GM12891 (cell line): ENCODE measurements around the gene MVB12B.

Experiments used
- PAX5 ChIP-seq: IDR thresholded peaks from 2 replicates; pipeline ENCODE4 v1.6.1; 2011; ENCODE audit warnings: low read length, moderate library complexity, mild to moderate bottlenecking; ENCODE audit not compliant: insufficient read depth, severe bottlenecking
- POLR2A ChIP-seq: IDR thresholded peaks from 2 replicates; pipeline ENCODE4 v1.6.1; 2011; ENCODE audit warnings: low read depth, low read length, control low read depth
- POLR2AphosphoS5 ChIP-seq: IDR thresholded peaks from 2 replicates; pipeline ENCODE4 v1.6.1; 2011; ENCODE audit warnings: low read depth, low read length, control low read depth
- SPI1 ChIP-seq: IDR thresholded peaks from 2 replicates; pipeline ENCODE4 v1.6.1; 2011; ENCODE audit warnings: low read depth, low read length, control low read depth
- TAF1 ChIP-seq: IDR thresholded peaks from 2 replicates; pipeline ENCODE4 v1.6.1; 2011; ENCODE audit warnings: low read depth, low read length, control low read depth

GRCh38 chr9:126461608-126462007 is 135.0 kb downstream of the MVB12B start:
- no peak for TF ChIP-seq POLR2A
- no peak for TF ChIP-seq POLR2AphosphoS5
- no peak for TF ChIP-seq TAF1
- TF ChIP-seq PAX5: no peak
- no peak for TF ChIP-seq SPI1
